HEK293T (cell line): Measurements from ENCODE around the gene PDCD6IP.

ENCODE experiments used
- BHLHE40 ChIP-seq: fragments of 450-650 bp; IDR thresholded peaks from 2 replicates; pipeline ENCODE4 v1.6.1; 2016; ENCODE audit warnings: mild to moderate bottlenecking, moderate library complexity, borderline replicate concordance
- FOXK2 ChIP-seq: fragments of 450-650 bp; IDR thresholded peaks from 2 replicates; pipeline ENCODE4 v1.6.1; 2016; ENCODE audit warnings: mild to moderate bottlenecking
- SUZ12 ChIP-seq: fragments of 450-650 bp; IDR thresholded peaks from 2 replicates; pipeline ENCODE4 v1.6.1; 2016; ENCODE audit warnings: mild to moderate bottlenecking
- ZNF384 ChIP-seq: fragments of 450-650 bp; IDR thresholded peaks from 2 replicates; pipeline ENCODE4 v1.6.1; 2016

- TF ChIP-seq SUZ12 (no peak), ZNF384 (no peak), BHLHE40 (no peak), FOXK2 (no peak)
Measured at GRCh38 chr3:33865133-33865532, 66.7 kb downstream of the PDCD6IP start.
